Liver (tissue), 9 donors: ENCODE data around the gene FLNB. TPM values are rescaled to one million over a fixed set of nuclear protein-coding genes. Genes with fewer than 3 reads are reported as not detected.

Experiments
- DNase-seq: peaks from one replicate; pipeline ENCODE4 v3.0.0-alpha.2; 2017; ENCODE audit warnings: low spot score
- H3K27ac ChIP-seq, 2 donors: one replicate each; pipeline ENCODE4 v1.7.0; 2013; ENCODE audit warnings: inconsistent platforms in 2 of 2, low read length in 2 of 2, control low read depth in 1 of 2, low read depth in 1 of 2, mild to moderate bottlenecking in 1 of 2
- H3K27me3 ChIP-seq, 4 donors: one replicate each; pipeline versions ENCODE4 v1.6.1 to v1.7.0; 2013; ENCODE audit warnings: low read length in 3 of 4, inconsistent platforms in 1 of 4, mild to moderate bottlenecking in 1 of 4, moderate library complexity in 1 of 4; ENCODE audit not compliant: control insufficient read depth in 4 of 4, insufficient read depth in 4 of 4
- H3K36me3 ChIP-seq, 4 donors: one replicate each; pipeline versions ENCODE4 v1.6.1 to v1.7.0; 2013; ENCODE audit warnings: low read length in 3 of 4, mild to moderate bottlenecking in 3 of 4, low read depth in 1 of 4, moderate library complexity in 1 of 4; ENCODE audit not compliant: control insufficient read depth in 4 of 4, insufficient read depth in 3 of 4
- H3K4me1 ChIP-seq, 4 donors: one replicate each; pipeline versions ENCODE4 v1.6.1 to v1.7.0; 2013; ENCODE audit warnings: low read length in 3 of 4, mild to moderate bottlenecking in 3 of 4, moderate library complexity in 1 of 4; ENCODE audit not compliant: control insufficient read depth in 4 of 4, insufficient read depth in 4 of 4
- H3K4me3 ChIP-seq, 3 donors: one replicate each; pipeline versions ENCODE4 v1.6.1 to v1.7.0; 2013; ENCODE audit warnings: low read length in 3 of 3, control low read depth in 1 of 3, low read depth in 1 of 3, mild to moderate bottlenecking in 1 of 3
- H3K9ac ChIP-seq, 2 donors: one replicate each; pipeline ENCODE4 v1.7.0; 2013; ENCODE audit warnings: low read length in 2 of 2, mild to moderate bottlenecking in 2 of 2, moderate library complexity in 2 of 2, control low read depth in 1 of 2, low read depth in 1 of 2
- H3K9me3 ChIP-seq, 4 donors: one replicate each; pipeline versions ENCODE4 v1.6.1 to v1.7.0; 2013; ENCODE audit warnings: low read length in 3 of 4; ENCODE audit not compliant: control insufficient read depth in 4 of 4
- ATF3 ChIP-seq: IDR thresholded peaks from 2 replicates; pipeline ENCODE4 v1.6.1; 2016; ENCODE audit warnings: antibody characterized with exemption
- CTCF ChIP-seq: fragments of 150-350 bp; IDR thresholded peaks from 2 replicates; pipeline ENCODE4 v1.5.1; 2017; ENCODE audit warnings: improper control_type of control experiment, low read depth, low read length; ENCODE audit not compliant: missing input control
- EGR1 ChIP-seq, 2 donors: IDR thresholded peaks; 2 replicates each; pipeline ENCODE4 v1.6.1; 2016 to 2018; ENCODE audit warnings: antibody characterized with exemption in 2 of 2, low read depth in 2 of 2
- FOXA1 ChIP-seq: IDR thresholded peaks from 2 replicates; pipeline ENCODE4 v1.6.1; 2016; ENCODE audit warnings: antibody characterized with exemption
- HNF4A ChIP-seq, 2 donors: conservative IDR thresholded peaks; 2 replicates each; pipeline ENCODE4 v1.6.1; 2016; ENCODE audit warnings: antibody characterized with exemption in 2 of 2, mild to moderate bottlenecking in 2 of 2
- HNF4G ChIP-seq: IDR thresholded peaks from 2 replicates; pipeline ENCODE4 v1.6.1; 2016; ENCODE audit warnings: antibody characterized with exemption
- JUND ChIP-seq, 2 donors: IDR thresholded peaks; 2 replicates each; pipeline ENCODE4 v1.6.1; 2016; ENCODE audit warnings: antibody characterized with exemption in 2 of 2
- MAX ChIP-seq: IDR thresholded peaks from 2 replicates; pipeline ENCODE4 v1.6.1; 2016; ENCODE audit warnings: antibody characterized with exemption
- NR2F2 ChIP-seq: IDR thresholded peaks from 2 replicates; pipeline ENCODE4 v1.6.1; 2016; ENCODE audit warnings: antibody characterized with exemption
- RAD21 ChIP-seq, 2 donors: IDR thresholded peaks; 2 replicates each; pipeline ENCODE4 v1.6.1; 2016; ENCODE audit warnings: antibody characterized with exemption in 2 of 2, mild to moderate bottlenecking in 2 of 2
- RXRA ChIP-seq, 2 donors: IDR thresholded peaks; 2 replicates each; pipeline ENCODE4 v1.6.1; 2017 to 2018; ENCODE audit warnings: antibody characterized with exemption in 2 of 2, mild to moderate bottlenecking in 1 of 2
- SP1 ChIP-seq: IDR thresholded peaks from 2 replicates; pipeline ENCODE4 v1.6.1; 2018; ENCODE audit warnings: antibody characterized with exemption, mild to moderate bottlenecking
- TAF1 ChIP-seq: conservative IDR thresholded peaks from 2 replicates; pipeline ENCODE4 v1.6.1; 2016; ENCODE audit warnings: antibody characterized with exemption, mild to moderate bottlenecking
- YY1 ChIP-seq: IDR thresholded peaks from 2 replicates; pipeline ENCODE4 v1.6.1; 2016; ENCODE audit warnings: antibody characterized with exemption, mild to moderate bottlenecking
- ZBTB33 ChIP-seq: IDR thresholded peaks from 2 replicates; pipeline ENCODE4 v1.6.1; 2016; ENCODE audit warnings: antibody characterized with exemption
- WGBS: extraction: QIAGEN DNeasy Blood & Tissue Kit; methylation state at CpG from one replicate; pipeline ENCODE4 v1.1.7; 2013; 5-methylcytosine and 5-hydroxymethylcytosine counted together
- polyA plus RNA-seq, 2 donors: library from polyadenylated mRNA; stranded (reverse) in 1 of 2; unstranded in 1 of 2; fragments of 200-250 nt in 1 of 2; fragments of >200 nt in 1 of 2; fragmentation: Nextera tagmentation in 1 of 2; extraction: Ambion mirVana in 1 of 2; gene quantifications; one replicate each; pipeline versions ENCODE4 v1.2.1 to v1.2.3, GENCODE V29; 2013 to 2015
- total RNA-seq, 2 donors: library from RNA; depleted of rRNA; stranded (reverse); fragments of >200 nt; gene quantifications; one replicate each; pipeline ENCODE4 v1.2.3, GENCODE V29; 2014
- donor health status: healthy.
- donor health status: healthy.
- donor health status: healthy.
- donor health status: healthy.
- donor health status: healthy.

FLNB gene
- total and polyA plus RNA-seq, 4 donors, result 22.9 to 124 (median 44.3) TPM

DNA sequence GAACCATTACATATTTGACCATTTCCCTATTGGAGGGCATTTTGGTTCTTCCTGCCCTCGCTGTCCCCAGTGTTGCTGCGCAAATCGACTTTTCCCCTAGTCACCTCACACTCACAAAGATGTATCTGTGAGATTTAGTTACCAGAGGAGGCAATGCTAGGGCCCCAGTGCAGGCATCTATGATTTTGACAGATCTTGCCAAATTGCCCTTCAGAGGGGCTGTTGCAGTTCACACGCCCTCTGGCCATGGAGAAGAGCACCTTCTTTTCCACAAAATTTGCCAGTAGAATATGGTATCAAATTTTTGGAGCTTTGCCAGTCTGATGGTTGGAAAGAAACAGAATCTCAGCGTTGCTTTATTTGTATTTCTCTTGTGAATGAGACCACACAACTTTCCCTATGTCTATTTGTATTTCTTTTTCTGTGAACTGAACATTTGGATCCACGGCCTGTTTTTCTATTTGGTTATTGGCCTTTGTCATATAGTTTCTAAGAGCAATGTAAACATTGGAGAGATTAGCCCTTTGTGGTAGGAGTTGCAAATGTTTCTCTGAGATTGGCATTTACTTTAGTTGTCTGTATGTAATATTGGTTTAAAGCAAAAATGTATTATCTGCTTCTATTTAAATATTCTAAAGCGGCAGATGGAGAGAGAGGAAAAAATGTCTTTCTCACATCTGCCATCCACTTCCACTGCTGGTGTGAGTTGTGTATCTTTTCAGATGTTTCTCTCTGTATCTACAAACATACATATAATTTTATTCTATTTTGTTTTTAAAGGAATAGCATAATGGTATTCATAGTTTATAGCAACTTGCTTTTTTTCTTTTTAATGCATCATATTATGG lies 136.5 kb downstream of the FLNB start:
- peaks cover 9 to 38% (median 25%) of the 10 kb centered on the region in 4 donors for H3K4me1 ChIP-seq
- peak overlapping the region; percentile 7 to 78 for H3K27ac ChIP-seq

DNA sequence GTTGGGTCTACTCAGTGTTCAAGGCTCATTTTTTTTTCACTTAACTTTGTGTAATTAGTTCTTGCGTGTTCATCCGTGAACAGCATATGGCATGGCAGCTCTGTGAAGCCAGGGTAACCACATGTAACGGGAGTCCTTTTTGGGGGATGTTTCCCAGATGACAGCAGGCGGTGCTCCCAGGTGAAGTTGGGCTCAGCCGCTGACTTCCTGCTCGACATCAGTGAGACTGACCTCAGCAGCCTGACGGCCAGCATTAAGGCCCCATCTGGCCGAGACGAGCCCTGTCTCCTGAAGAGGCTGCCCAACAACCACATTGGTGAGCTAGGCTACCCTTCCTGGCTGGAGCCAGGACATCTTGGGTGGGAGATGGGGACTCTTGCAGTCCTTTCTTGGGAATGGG lies 139.8 kb downstream of the FLNB start:
- Histone ChIP-seq H3K36me3 (peaks cover 3 to 54% (median 41%) of the 10 kb centered on the region in 4 donors), H3K9me3 (no peaks in the 10 kb centered on the region), H3K27ac (no peak overlapping the region), H3K4me3 (no peak overlapping the region), H3K27me3 (no peaks in the 10 kb centered on the region), H3K9ac (no peak overlapping the region), H3K4me1 (peaks cover 13 to 48% (median 41%) of the 10 kb centered on the region in 4 donors)
- no peak for TF ChIP-seq EGR1 (IDR thresholded peaks at IDR 0.05; ENCODE audit: low read depth in 2 of 2)
- TF ChIP-seq HNF4G, result no peak
- no peak for TF ChIP-seq MAX
- TF ChIP-seq FOXA1, result no peak
- no peak for TF ChIP-seq RAD21 (IDR thresholded peaks at IDR 0.05)
- no peak for TF ChIP-seq RXRA (IDR thresholded peaks at IDR 0.05)
- TF ChIP-seq ATF3, result no peak
- no peak for TF ChIP-seq ZBTB33
- TF ChIP-seq TAF1, result no peak
- no peak for TF ChIP-seq CTCF
- no peak for TF ChIP-seq HNF4A (conservative IDR thresholded peaks at IDR 0.05)
- 98% methylated on average over 9 of the region's 9 CpGs for WGBS
- no peak for DNase-seq

More for the DNA sequence above, 136.5 kb downstream of the FLNB start:
- DNase-seq, result no peak
- Histone ChIP-seq H3K4me3 (no peak overlapping the region), H3K36me3 (peaks cover 1 to 57% (median 47%) of the 10 kb centered on the region in 4 donors), H3K27me3 (no peaks in the 10 kb centered on the region), H3K9ac (no peak overlapping the region), H3K9me3 (no peaks in the 10 kb centered on the region)
- WGBS, result 75% methylated on average over 7 of the region's 7 CpGs
- TF ChIP-seq HNF4A (conservative IDR thresholded peaks at IDR 0.05), result peak; percentile 15 to 24
- no peak for TF ChIP-seq SP1
- TF ChIP-seq NR2F2, result no peak
- no peak for TF ChIP-seq TAF1
- TF ChIP-seq RAD21 (IDR thresholded peaks at IDR 0.05), result peak in 1 of 2 donors; percentile 15
- TF ChIP-seq MAX, result no peak
- no peak for TF ChIP-seq JUND (IDR thresholded peaks at IDR 0.05)
- TF ChIP-seq YY1, result no peak
- TF ChIP-seq ZBTB33, result no peak
- no peak for TF ChIP-seq EGR1 (IDR thresholded peaks at IDR 0.05; ENCODE audit: low read depth in 2 of 2)
